Peyer's patch (tissue), 4 donors: ENCODE data around the gene SPINT1. TPM values are rescaled to one million over a fixed set of nuclear protein-coding genes. Genes with fewer than 3 reads are reported as not detected.

Experiments used
- DNase-seq, 3 donors: peaks; one replicate each; pipeline ENCODE4 v3.0.0-alpha.2; 2017 to 2019
- H3K27ac ChIP-seq, 4 donors: fragments of 200-600 bp; sonication (generic); one replicate each; pipeline ENCODE4 v1.5.1; 2016 to 2019
- H3K27me3 ChIP-seq, 2 donors: fragments of 200-600 bp; sonication (generic); one replicate each; pipeline ENCODE4 v1.5.1; 2019
- H3K36me3 ChIP-seq, 3 donors: fragments of 200-600 bp; sonication (generic); one replicate each; pipeline ENCODE4 v1.5.1; 2016 to 2019
- H3K4me1 ChIP-seq, 4 donors: fragments of 200-600 bp; sonication (generic); one replicate each; pipeline ENCODE4 v1.5.1; 2016 to 2019
- H3K4me3 ChIP-seq, 4 donors: fragments of 200-600 bp; sonication (generic); 1 replicate in 3 of 4; 2 replicates in 1 of 4; pipeline ENCODE4 v1.5.1; 2016 to 2019; ENCODE audit warnings: mild to moderate bottlenecking in 1 of 4
- H3K9me3 ChIP-seq, 4 donors: fragments of 200-600 bp; sonication (generic); one replicate each; pipeline ENCODE4 v1.5.1; 2016 to 2019; ENCODE audit warnings: mild to moderate bottlenecking in 1 of 4
- CTCF ChIP-seq, 6 experiments: fragments of 450-650 bp in 4 of 6; fragments of 200-600 bp in 2 of 6; sonication (generic) in 1 of 6; IDR thresholded peaks; one replicate each; pipeline ENCODE4 v1.5.1; 2017 to 2019; ENCODE audit warnings: antibody characterized with exemption in 6 of 6, mild to moderate bottlenecking in 3 of 6, moderate library complexity in 1 of 6
- POLR2A ChIP-seq, 2 donors: fragments of 450-650 bp; IDR thresholded peaks; one replicate each; pipeline ENCODE4 v1.5.1; 2017; ENCODE audit warnings: antibody characterized with exemption in 2 of 2, mild to moderate bottlenecking in 2 of 2, moderate library complexity in 2 of 2
- total RNA-seq, 4 donors: library from RNA; depleted of rRNA; stranded (reverse); fragments of >200 nt; gene quantifications; one replicate each; pipeline ENCODE4 v1.1.0, GENCODE V29; 2016

Gene SPINT1
- total RNA-seq, 4 donors from 2014 or later, result 103 to 991 (median 784) TPM

- no peak for TF ChIP-seq CTCF (IDR thresholded peaks at IDR 0.05)
- no peak for TF ChIP-seq POLR2A (IDR thresholded peaks at IDR 0.05)
- Histone ChIP-seq H3K4me1 (no peaks in the 10 kb centered on the region), H3K36me3 (no peaks in the 10 kb centered on the region), H3K4me3 (no peak overlapping the region), H3K27ac (no peak overlapping the region), H3K9me3 (no peaks in the 10 kb centered on the region), H3K27me3 (no peaks in the 10 kb centered on the region)
- DNase-seq, result no peak
These were observed 35.8 kb downstream of the SPINT1 start for GRCh38 chr15:40879609-40880008.

GRCh38 chr15:40881351-40881750, 37.5 kb downstream of the SPINT1 start:
- no peaks in the 10 kb centered on the region for H3K36me3 ChIP-seq
- no peak overlapping the region for H3K4me3 ChIP-seq
- H3K9me3 ChIP-seq, result no peaks in the 10 kb centered on the region
- H3K4me1 ChIP-seq, result no peaks in the 10 kb centered on the region
- no peaks in the 10 kb centered on the region for H3K27me3 ChIP-seq
- no peak for DNase-seq
- no peak overlapping the region for H3K27ac ChIP-seq
- TF ChIP-seq CTCF (IDR thresholded peaks at IDR 0.05) (no peak), POLR2A (IDR thresholded peaks at IDR 0.05) (no peak)

- Histone ChIP-seq H3K27ac (no peak overlapping the region), H3K9me3 (no peaks in the 10 kb centered on the region), H3K4me3 (no peak overlapping the region), H3K4me1 (peaks cover 0 to 3% (median 0%) of the 10 kb centered on the region in 4 donors), H3K36me3 (no peaks in the 10 kb centered on the region), H3K27me3 (no peaks in the 10 kb centered on the region)
- no peak for DNase-seq
- no peak for TF ChIP-seq CTCF (IDR thresholded peaks at IDR 0.05)
- no peak for TF ChIP-seq POLR2A (IDR thresholded peaks at IDR 0.05)
These were observed 42.7 kb downstream of the SPINT1 start for GRCh38 chr15:40886586-40886985.

- Histone ChIP-seq H3K27me3 (no peaks in the 10 kb centered on the region), H3K9me3 (no peaks in the 10 kb centered on the region)
These were observed 45.3 kb downstream of the SPINT1 start for GRCh38 chr15:40889112-40889511.

GRCh38 chr15:40891138-40891537, 47.3 kb downstream of the SPINT1 start:
- peaks cover 0 to 4% (median 0%) of the 10 kb centered on the region in 3 donors for H3K36me3 ChIP-seq
- DNase-seq, result no peak
- H3K27me3 ChIP-seq, result no peaks in the 10 kb centered on the region
- H3K9me3 ChIP-seq, result no peaks in the 10 kb centered on the region
- TF ChIP-seq POLR2A (IDR thresholded peaks at IDR 0.05) (no peak), CTCF (IDR thresholded peaks at IDR 0.05) (no peak)
- no peak overlapping the region for H3K4me3 ChIP-seq
- H3K27ac ChIP-seq, result no peak overlapping the region
- H3K4me1 ChIP-seq, result peaks cover 3 to 36% (median 8%) of the 10 kb centered on the region in 4 donors

More at GRCh38 chr15:40889112-40889511, 45.3 kb downstream of the SPINT1 start:
- H3K4me1 ChIP-seq, result peaks cover 3 to 23% (median 5%) of the 10 kb centered on the region in 4 donors
- H3K27ac ChIP-seq, result no peak overlapping the region
- H3K36me3 ChIP-seq, result no peaks in the 10 kb centered on the region
- TF ChIP-seq POLR2A (IDR thresholded peaks at IDR 0.05) (no peak), CTCF (IDR thresholded peaks at IDR 0.05) (no peak)
- DNase-seq, result no peak
- H3K4me3 ChIP-seq, result no peak overlapping the region
